GOT3 (cell line): ENCODE results near the gene SERPINB13.

Source experiments
- DNase-seq: peaks from one replicate; lab custom pipeline; 2025; ENCODE audit warnings: mixed read lengths; lab: John Stamatoyannopoulos, UW

Gene SERPINB13

GRCh38 chr18:63648241-63648640 is 61.1 kb downstream of the SERPINB13 start:
- DNase-seq = no peak
